ENCODE measurements around the gene PPP2R5A. TPM values are rescaled to one million over a fixed set of nuclear protein-coding genes. Genes with fewer than 3 reads are reported as not detected.

The PPP2R5A gene
- total RNA-seq, 1 experiment from 2014 or later: 22.0 TPM

DNA sequence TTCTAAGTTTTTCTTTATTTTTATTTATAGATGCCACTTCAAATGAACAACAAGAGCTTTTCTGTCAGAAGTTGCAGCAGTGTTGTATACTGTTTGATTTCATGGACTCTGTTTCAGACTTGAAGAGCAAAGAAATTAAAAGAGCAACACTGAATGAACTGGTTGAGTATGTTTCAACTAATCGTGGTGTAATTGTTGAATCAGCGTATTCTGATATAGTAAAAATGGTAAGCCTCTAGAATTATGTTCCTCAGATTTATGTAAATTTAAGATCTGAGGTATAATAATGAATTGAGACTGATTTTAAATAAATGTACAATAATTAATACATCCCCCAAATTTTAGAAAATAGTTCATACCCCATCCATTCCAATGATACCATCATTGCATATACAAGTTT lies 43.9 kb downstream of the PPP2R5A start:
- no peak overlapping the region for H4K5ac ChIP-seq (ENCODE audit: insufficient read length, low read depth, low read length)
- H2BK15ac ChIP-seq (ENCODE audit: low read depth, low read length): no peak overlapping the region
- no peaks in the 10 kb centered on the region for H3K9me3 Mint-ChIP-seq
- H2BK120ac ChIP-seq (ENCODE audit: low read depth, low read length, poor library complexity, severe bottlenecking): no peak overlapping the region
- no peak overlapping the region for H2AK5ac ChIP-seq (ENCODE audit: insufficient read length, low read length)
- no peak overlapping the region for H3T11ph ChIP-seq (ENCODE audit: low read length)
- H3K23ac ChIP-seq (ENCODE audit: insufficient read length, low read depth, low read length): no peak overlapping the region
- no peak overlapping the region for H2BK20ac ChIP-seq (ENCODE audit: low read depth, low read length, poor library complexity, severe bottlenecking)
- no CpG with 5 or more reads among the region's 2 CpGs for WGBS (ENCODE audit: extremely low coverage, insufficient read length, low lambda C conversion rate)
- TF ChIP-seq CTCF (conservative IDR thresholded peaks at IDR 0.05): no peak
- no peaks in the 10 kb centered on the region for H3K27me3 Mint-ChIP-seq (ENCODE audit: low read depth)
- H3K27ac Mint-ChIP-seq: no peak overlapping the region
- no peak overlapping the region for H4K8ac ChIP-seq (replicated peaks; ENCODE audit: insufficient read length, low read depth, low read length)
- no peak overlapping the region for H3K4me2 ChIP-seq (ENCODE audit: insufficient read depth, insufficient read length, low read length)
- no peak overlapping the region for H2BK12ac ChIP-seq (ENCODE audit: insufficient read length, low read depth, low read length)
- no peak overlapping the region for H3K9ac ChIP-seq (ENCODE audit: extremely low read depth, insufficient read length, low read length)
- H3K18ac ChIP-seq (ENCODE audit: insufficient read length, low read depth, low read length): no peak overlapping the region
- H3K4me1 Mint-ChIP-seq: no peaks in the 10 kb centered on the region
- no peaks in the 10 kb centered on the region for H3K79me1 ChIP-seq (ENCODE audit: insufficient read depth, low read depth, low read length, poor library complexity, severe bottlenecking)
- no peaks in the 10 kb centered on the region for H3K79me2 ChIP-seq (ENCODE audit: insufficient read depth, low read length)
- no peak overlapping the region for H2BK5ac ChIP-seq (ENCODE audit: insufficient read length, low read length)
- H3K4me1 ChIP-seq (ENCODE audit: insufficient read depth, low read length): no peaks in the 10 kb centered on the region
- H3K4me3 Mint-ChIP-seq: no peak overlapping the region
- no peak overlapping the region for H3K27ac ChIP-seq (ENCODE audit: insufficient read length, low read depth, low read length)
- H3K36me3 Mint-ChIP-seq (ENCODE audit: insufficient read depth in 1 of 3, low read depth in 3 of 3): peaks cover 7 to 12% (median 10%) of the 10 kb centered on the region in 3 experiments; a peak in 6 of 7 replicates
- H4K20me1 ChIP-seq (ENCODE audit: control insufficient read depth, insufficient read depth, insufficient read length): no peaks in the 10 kb centered on the region
- H3K23me2 ChIP-seq (ENCODE audit: insufficient read length, low read depth, low read length, poor library complexity, severe bottlenecking): no peaks in the 10 kb centered on the region
- H3K14ac ChIP-seq (ENCODE audit: insufficient read depth, low read length): no peak overlapping the region
- no peaks in the 10 kb centered on the region for H3K9me3 ChIP-seq (ENCODE audit: control insufficient read depth, low read depth, low read length)
- H4K91ac ChIP-seq (ENCODE audit: insufficient read length, low read depth, low read length): no peak overlapping the region
- no peaks in the 10 kb centered on the region for H3K27me3 ChIP-seq (ENCODE audit: insufficient read depth, low read length)
- no peak for DNase-seq
- no peak overlapping the region for H3K4ac ChIP-seq (ENCODE audit: low read depth, low read length)
- H2AFZ ChIP-seq (ENCODE audit: low read length): no peak overlapping the region
- no peak overlapping the region for H3K56ac ChIP-seq (ENCODE audit: insufficient read length, low read depth, low read length)
